HEK293 (cell line): ENCODE results near the gene P2RY4.

Source experiments
- CTCF ChIP-seq: fragments of 450-650 bp; formaldehyde crosslinking; IDR thresholded peaks from 2 replicates; pipeline ENCODE4 v1.5.1; 2016; ENCODE audit warnings: missing biosample characterization, missing genetic modification characterization
- KLF9 ChIP-seq: fragments of 450-650 bp; formaldehyde crosslinking; IDR thresholded peaks from 2 replicates; pipeline ENCODE4 v1.5.1; 2016; ENCODE audit warnings: missing biosample characterization, missing genetic modification characterization, low read depth
- PATZ1 ChIP-seq: fragments of 450-650 bp; formaldehyde crosslinking; IDR thresholded peaks from 2 replicates; pipeline ENCODE4 v1.5.1; 2016; ENCODE audit warnings: missing biosample characterization, missing genetic modification characterization
- REST ChIP-seq: fragments of 450-650 bp; formaldehyde crosslinking; IDR thresholded peaks from 2 replicates; pipeline ENCODE4 v1.5.1; 2016; ENCODE audit warnings: missing biosample characterization, missing genetic modification characterization
- TCF7L2 ChIP-seq: IDR thresholded peaks from 2 replicates; pipeline ENCODE4 v1.6.1; 2011; ENCODE audit warnings: low read depth, mild to moderate bottlenecking, inconsistent platforms, low read length, moderate library complexity, borderline replicate concordance
- ZBTB49 ChIP-seq: fragments of 450-650 bp; formaldehyde crosslinking; IDR thresholded peaks from 2 replicates; pipeline ENCODE4 v1.5.1; 2016; ENCODE audit warnings: missing biosample characterization, missing genetic modification characterization, low read depth
- ZBTB7A ChIP-seq: fragments of 450-650 bp; formaldehyde crosslinking; IDR thresholded peaks from 2 replicates; pipeline ENCODE4 v1.5.1; 2016; ENCODE audit warnings: low read depth, missing biosample characterization, missing genetic modification characterization
- ZNF23 ChIP-seq: fragments of 450-650 bp; formaldehyde crosslinking; IDR thresholded peaks from 2 replicates; pipeline ENCODE4 v1.5.1; 2016; ENCODE audit warnings: missing biosample characterization, missing genetic modification characterization, borderline replicate concordance
- ZNF239 ChIP-seq: fragments of 450-650 bp; formaldehyde crosslinking; IDR thresholded peaks from 2 replicates; pipeline ENCODE4 v1.5.1; 2016; ENCODE audit warnings: missing biosample characterization, missing genetic modification characterization
- ZNF341 ChIP-seq: fragments of 450-650 bp; formaldehyde crosslinking; IDR thresholded peaks from 2 replicates; pipeline ENCODE4; 2016; ENCODE audit warnings: low read depth, missing biosample characterization, missing genetic modification characterization
- ZNF362 ChIP-seq: fragments of 450-650 bp; formaldehyde crosslinking; IDR thresholded peaks from 2 replicates; pipeline ENCODE4 v1.5.1; 2016; ENCODE audit warnings: missing biosample characterization, missing genetic modification characterization
- ZNF423 ChIP-seq: fragments of 450-650 bp; formaldehyde crosslinking; IDR thresholded peaks from 2 replicates; pipeline ENCODE4 v1.5.1; 2016; ENCODE audit warnings: missing biosample characterization, missing genetic modification characterization

GRCh38 chrX:70219938-70220764 is 39.9 kb downstream of the P2RY4 start:
- TF ChIP-seq CTCF (tag by site-specific recombination), result no peak
- TF ChIP-seq ZBTB7A (tag by site-specific recombination), result no peak
- TF ChIP-seq TCF7L2, result no peak
- no peak for TF ChIP-seq ZBTB49
- TF ChIP-seq KLF9, result no peak
- TF ChIP-seq REST, result no peak
- TF ChIP-seq ZNF239 (tag by site-specific recombination), result no peak
- TF ChIP-seq ZNF341, result no peak
- no peak for TF ChIP-seq ZNF362 (tag by site-specific recombination)
- no peak for TF ChIP-seq ZNF23 (tag by site-specific recombination)
- no peak for TF ChIP-seq ZNF423 (tag by site-specific recombination)
- TF ChIP-seq PATZ1, result no peak
